ENCODE results near the gene POP7. TPM values are rescaled to one million over a fixed set of nuclear protein-coding genes. Genes with fewer than 3 reads are reported as not detected.

POP7 gene
- total RNA-seq, 3 donors from 2014 or later: 24.8 to 28.9 (median 26.8) TPM

DNA sequence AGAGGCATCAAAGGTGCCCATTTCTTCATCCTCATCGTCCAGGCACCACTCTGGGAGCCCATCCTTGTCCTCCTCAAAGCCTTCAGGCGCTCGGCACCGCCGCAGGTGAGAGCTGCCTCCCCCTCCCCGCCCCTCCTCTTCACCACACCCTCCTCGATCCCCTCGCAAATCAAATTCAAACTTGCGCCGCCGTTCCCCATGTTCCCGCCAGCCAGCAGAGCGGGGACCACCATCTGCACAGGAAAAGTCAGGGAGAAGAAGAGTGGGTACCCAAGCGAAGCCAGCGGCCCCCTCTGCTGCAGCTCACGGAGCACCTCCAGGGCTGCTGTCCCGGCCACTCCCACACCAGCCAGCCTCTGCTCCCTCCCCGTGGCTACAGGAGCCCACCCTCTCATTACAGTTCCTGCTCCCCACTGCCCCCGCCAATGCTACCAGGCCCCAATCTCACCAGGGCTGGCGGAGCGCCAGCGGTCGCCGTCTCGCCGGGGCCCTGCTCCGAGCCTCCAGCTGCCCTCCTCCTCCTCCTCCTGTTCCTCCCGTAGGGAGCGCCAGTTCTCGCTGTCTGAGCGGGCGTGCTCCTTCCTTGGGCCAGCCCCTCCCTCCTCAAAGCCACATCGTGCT, 19.6 kb upstream of the POP7 start:
- no peaks in the 10 kb centered on the region for H3K9me3 ChIP-seq
- DNase-seq (no peak), ATAC-seq (no peak)
- peaks cover 21% of the 10 kb centered on the region for H3K36me3 ChIP-seq (ENCODE audit: low read depth)
- intact Hi-C loops (cut with DNase I, micrococcal nuclease): loop anchor here in 1 of 2 donors (10.0 kb wide), 1 partner anchor 212 kb away; the partner anchor contains the start of gene TSC22D4
- H3K4me1 ChIP-seq (ENCODE audit: low read depth): peaks cover under 1% of the 10 kb centered on the region
- TF ChIP-seq, protein P1, sequence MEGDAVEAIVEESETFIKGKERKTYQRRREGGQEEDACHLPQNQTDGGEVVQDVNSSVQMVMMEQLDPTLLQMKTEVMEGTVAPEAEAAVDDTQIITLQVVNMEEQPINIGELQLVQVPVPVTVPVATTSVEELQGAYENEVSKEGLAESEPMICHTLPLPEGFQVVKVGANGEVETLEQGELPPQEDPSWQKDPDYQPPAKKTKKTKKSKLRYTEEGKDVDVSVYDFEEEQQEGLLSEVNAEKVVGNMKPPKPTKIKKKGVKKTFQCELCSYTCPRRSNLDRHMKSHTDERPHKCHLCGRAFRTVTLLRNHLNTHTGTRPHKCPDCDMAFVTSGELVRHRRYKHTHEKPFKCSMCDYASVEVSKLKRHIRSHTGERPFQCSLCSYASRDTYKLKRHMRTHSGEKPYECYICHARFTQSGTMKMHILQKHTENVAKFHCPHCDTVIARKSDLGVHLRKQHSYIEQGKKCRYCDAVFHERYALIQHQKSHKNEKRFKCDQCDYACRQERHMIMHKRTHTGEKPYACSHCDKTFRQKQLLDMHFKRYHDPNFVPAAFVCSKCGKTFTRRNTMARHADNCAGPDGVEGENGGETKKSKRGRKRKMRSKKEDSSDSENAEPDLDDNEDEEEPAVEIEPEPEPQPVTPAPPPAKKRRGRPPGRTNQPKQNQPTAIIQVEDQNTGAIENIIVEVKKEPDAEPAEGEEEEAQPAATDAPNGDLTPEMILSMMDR (IDR thresholded peaks at IDR 0.05): no peak
- H3K4me3 ChIP-seq: no peak overlapping the region

DNA sequence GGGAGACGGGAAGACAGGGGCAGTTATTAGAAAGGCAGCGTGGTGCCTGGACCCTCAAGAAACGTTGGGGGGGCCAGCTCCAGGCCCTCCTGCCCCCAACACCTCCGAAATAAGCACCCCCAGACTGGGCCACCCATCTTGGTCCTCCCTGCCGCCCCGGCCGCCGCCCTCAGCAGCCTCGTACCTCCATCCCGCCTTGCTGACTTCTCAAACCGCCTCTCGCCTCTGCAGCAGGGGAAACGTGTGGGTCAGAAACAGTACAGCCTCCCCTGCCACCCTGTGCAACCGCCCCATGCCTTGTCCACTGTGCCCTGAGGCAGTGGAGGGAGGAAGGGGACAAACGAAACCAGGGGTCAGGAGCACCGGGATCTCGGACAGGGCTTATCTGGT, 19.1 kb upstream of the POP7 start:
- H3K4me3 ChIP-seq: no peak overlapping the region
- intact Hi-C loops (cut with DNase I, micrococcal nuclease): loop anchor here in 1 of 2 donors (10.0 kb wide), 1 partner anchor 212 kb away; the partner anchor contains the start of gene TSC22D4
- DNase-seq: no peak
- peaks cover 16% of the 10 kb centered on the region for H3K36me3 ChIP-seq (ENCODE audit: low read depth)
- H3K4me1 ChIP-seq (ENCODE audit: low read depth): peaks cover 6% of the 10 kb centered on the region
- no peaks in the 10 kb centered on the region for H3K9me3 ChIP-seq
- TF ChIP-seq, protein P1 (IDR thresholded peaks at IDR 0.05): no peak
- ATAC-seq: no peak

DNA sequence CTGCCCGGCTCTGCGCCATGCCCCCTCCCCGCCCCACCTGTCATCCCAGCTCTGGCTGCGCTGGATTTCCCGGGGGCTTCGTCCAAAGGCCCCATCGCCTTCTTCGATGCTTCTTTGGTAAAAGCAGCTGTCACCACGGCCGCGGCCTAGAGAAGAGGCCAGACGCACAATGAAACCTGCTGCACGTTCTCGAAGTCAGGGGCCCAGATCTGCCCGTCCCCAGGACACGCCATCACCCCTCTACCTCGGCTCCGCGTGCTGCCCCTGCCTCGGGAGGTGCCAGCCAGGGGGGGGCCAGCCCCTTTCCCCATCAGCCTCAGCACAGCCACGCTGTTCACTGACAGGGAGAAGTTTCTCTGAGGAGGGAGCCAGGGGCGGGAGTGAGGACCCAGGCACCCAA, 18.7 kb upstream of the POP7 start:
- Histone ChIP-seq H3K4me1 (ENCODE audit: low read depth) (peaks cover 10% of the 10 kb centered on the region), H3K9me3 (no peaks in the 10 kb centered on the region), H3K36me3 (ENCODE audit: low read depth) (peaks cover 12% of the 10 kb centered on the region), H3K4me3 (no peak overlapping the region)
- DNase-seq (no peak), ATAC-seq (no peak)
- TF ChIP-seq, protein P1 (IDR thresholded peaks at IDR 0.05): no peak
- intact Hi-C loops (cut with DNase I, micrococcal nuclease): loop anchor here in 1 of 2 donors (10.0 kb wide), 1 partner anchor 212 kb away; the partner anchor contains the start of gene TSC22D4

DNA sequence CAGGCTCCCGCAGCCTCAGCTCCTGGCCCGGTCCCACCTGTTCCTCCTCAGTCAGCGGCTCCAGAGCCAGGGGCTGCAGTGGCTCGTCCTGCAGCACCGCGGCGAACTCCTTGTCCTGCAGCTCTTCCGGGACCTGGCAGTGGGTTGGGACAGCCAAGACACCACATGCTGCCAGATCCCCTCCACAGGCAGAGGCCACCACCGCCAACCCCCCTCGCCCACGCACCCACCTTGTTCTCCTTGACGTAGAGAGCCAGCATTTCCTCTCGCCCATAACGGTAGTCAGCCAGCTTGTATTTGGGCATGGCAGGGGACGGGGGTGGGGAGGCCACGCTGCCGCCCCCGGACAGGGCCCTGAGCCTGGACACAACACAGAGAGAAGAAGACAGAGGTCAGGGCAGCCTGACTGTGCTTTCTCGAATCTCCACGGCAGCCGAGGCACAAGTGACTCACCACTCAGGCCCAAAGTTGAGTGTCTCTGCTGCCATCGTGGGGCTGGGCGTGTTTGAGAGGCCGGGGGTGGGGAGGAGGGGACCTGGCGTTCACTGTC, 18.1 kb upstream of the POP7 start:
- no peak for ATAC-seq
- Histone ChIP-seq H3K4me3 (no peak overlapping the region), H3K36me3 (ENCODE audit: low read depth) (peaks cover 12% of the 10 kb centered on the region), H3K9me3 (no peaks in the 10 kb centered on the region), H3K4me1 (ENCODE audit: low read depth) (peaks cover 16% of the 10 kb centered on the region)
- TF ChIP-seq, protein P1 (IDR thresholded peaks at IDR 0.05): no peak
- no peak for DNase-seq
- intact Hi-C loops (cut with DNase I, micrococcal nuclease): loop anchor here in 1 of 2 donors (10.0 kb wide), 1 partner anchor 213 kb away; the partner anchor contains the start of gene TSC22D4

DNA sequence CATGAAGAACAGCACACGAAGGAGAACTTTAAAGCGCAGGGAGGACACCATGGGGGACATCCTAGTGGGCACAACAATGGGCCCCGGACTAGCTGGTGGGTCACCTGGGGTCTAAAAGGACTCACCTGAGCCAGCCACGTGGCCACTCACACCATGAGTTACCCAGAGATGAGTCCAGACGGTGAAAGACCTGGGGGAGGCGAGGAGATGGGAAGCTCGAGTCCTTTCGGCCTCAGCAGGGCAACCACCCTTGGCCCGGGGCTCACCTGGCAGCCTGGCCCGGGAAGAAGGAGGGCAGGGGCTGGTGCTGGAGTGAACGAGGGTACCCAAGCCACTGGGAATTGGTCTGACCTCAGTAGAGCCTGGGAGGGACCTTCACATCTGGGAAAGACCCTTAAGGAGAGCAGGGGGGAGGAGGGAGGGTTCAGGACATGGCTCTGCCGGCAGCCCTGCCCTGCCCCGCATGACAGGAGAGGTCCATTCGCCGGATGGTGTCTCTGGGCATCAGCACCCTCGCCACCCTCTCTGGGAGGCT, 17.5 kb upstream of the POP7 start:
- intact Hi-C loops (cut with DNase I, micrococcal nuclease): loop anchor here in 1 of 2 donors (10.0 kb wide), 1 partner anchor 214 kb away; the partner anchor contains the start of gene TSC22D4
- ATAC-seq (no peak), DNase-seq (no peak)
- H3K4me3 ChIP-seq: no peak overlapping the region
- H3K9me3 ChIP-seq: no peaks in the 10 kb centered on the region
- H3K36me3 ChIP-seq (ENCODE audit: low read depth): peaks cover 12% of the 10 kb centered on the region
- TF ChIP-seq, protein P1 (IDR thresholded peaks at IDR 0.05): no peak
- peaks cover 18% of the 10 kb centered on the region for H3K4me1 ChIP-seq (ENCODE audit: low read depth)

Measured in mucosa of descending colon (tissue), 3 donors.